CD4-positive, alpha-beta T cell treated with Interleukin-17A for 4 hours (primary cell): ENCODE measurements around the gene IPO5.
"Not testable (repeated sequence)": the region's sequence is repeated elsewhere in the genome, so short reads cannot be mapped to it uniquely, and the experiment has no call there.

Experiments used
- DNase-seq: peaks from one replicate; pipeline ENCODE4 v3.0.0-alpha.2; 2020; ENCODE audit warnings: mixed read lengths

Gene IPO5

DNA sequence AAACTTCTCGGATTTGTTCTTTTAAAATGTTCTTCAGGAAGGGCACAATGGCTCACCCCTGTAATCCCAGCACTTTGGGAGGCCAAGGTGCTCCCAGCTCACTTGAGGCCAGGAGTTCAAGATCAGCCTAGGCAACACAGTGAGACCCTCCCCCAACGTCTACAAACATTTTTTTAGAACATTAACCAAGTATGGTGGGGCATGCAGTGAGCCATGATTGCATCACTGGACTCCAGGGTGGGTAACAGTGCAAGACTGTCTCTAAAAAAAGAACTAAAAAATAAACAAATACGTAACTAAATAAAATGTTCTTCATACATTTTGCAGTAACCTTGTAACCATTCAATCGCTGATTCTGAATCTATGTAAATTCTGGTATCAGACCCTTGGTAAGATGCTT lies 2.1 kb upstream of the IPO5 start:
- no peak for DNase-seq

DNA sequence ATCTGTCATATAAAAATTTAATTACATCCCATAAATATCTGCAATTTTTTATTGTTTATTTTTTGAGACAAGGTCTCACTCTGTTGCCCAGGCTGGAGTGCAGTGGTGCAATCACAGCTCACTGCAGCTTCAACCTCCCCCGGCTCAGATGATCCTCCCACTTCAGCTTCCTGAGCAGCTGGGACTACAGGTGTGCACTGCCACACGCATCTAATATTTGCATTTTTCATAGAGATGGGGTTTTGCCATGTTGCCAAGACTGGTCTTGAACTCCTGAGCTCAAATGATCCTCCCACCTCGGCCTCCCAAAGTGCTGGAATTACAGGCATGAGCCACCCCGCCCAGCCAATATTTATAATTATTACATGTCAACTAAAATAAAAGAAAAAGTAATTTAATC lies 644 bp upstream of the IPO5 start:
- not testable (repeated sequence) for DNase-seq

DNA sequence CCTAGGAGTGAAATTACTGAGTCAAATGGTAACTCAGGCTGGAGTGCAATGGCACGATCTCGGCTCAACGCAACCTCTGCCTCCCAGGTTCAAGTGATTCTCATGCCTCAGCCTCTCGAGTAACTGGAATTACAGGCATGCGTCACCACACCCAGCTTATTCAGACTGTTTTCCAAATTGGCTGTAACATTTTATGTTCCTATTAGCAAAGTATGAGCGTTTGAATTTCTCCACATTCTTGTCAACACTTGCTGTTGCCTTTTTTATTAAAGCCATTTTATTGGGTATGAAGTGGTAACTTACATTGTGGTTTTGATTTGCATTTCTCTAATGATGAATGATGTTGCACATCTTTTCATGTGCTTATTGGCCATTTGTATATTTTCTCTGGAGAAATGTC lies 7.9 kb downstream of the IPO5 start:
- no peak for DNase-seq

DNA sequence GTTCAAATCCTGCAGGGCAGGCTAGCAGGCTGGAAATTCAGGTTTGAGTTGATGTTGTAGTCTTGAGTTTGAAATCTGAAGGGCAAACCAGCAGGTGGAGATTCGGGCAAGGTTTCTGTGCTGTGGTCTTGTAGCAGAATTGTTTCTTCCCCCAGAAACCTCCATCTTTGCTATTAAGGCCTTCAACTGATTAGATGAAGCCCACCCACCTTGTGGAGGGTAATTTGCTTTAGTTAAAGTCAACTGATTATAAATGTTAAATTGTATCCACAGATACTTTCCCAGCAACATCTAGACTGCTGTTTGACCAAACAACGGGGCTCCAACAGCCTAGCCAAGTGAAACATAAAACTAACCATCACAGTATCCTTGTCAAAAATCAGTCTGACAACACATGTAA lies 9.4 kb downstream of the IPO5 start:
- no peak for DNase-seq

DNA sequence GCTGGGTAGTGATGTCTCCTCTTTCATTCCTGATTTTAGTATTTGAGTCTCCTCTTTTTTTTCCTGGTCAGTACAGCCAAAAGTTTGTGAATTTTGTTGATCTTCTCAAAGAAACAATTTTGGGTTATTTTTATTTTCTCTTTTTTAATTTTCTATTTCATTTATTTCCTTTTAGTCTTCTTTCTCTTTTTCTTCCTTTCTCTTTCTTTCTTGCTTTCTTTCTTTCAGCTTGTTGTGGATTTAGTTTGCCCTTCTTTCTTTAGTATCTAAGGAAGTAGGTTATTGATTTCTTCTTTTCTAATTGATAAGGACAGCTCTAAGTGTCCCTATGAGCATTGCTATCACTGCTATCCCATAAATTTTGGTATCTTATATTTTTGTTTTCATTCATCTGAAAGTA lies 13.8 kb downstream of the IPO5 start:
- no peak for DNase-seq

DNA sequence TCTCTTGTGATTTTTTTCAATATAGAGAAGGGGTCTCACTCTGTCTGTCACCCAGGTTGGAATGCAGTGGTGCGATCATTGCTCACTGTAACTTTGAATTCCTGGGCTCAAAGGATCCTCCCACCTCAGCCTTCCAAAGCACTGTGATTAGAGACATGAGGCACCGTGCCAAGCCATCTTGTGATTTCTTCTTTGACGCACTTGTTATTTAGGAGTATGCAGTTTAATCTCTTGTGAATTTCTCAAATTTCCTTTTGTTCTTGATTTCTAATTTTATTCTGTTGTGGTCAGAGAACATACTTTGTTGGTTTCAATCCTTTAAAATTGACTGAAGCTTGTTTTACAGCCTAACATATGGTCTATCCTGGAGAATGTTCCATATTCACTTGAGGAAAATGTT lies 14.5 kb downstream of the IPO5 start:
- no peak for DNase-seq

DNA sequence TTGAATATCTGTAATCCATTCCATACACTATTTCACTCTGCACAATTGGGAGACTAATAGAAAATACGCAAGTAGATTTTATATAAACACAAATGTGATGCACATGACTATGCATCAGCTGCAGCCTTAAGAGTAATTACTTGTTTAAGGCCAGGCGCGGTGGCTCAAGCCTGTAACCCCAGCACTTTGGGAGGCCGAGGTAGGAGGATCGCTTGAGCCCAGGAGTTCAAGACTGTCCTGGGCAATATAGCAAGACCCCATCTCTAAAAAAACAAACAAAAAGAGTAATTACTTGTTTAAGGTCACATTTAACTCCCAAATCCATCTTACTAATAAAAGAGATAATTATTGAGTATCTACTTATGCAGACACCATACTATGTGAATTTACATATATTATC lies 18.0 kb downstream of the IPO5 start:
- no peak for DNase-seq

DNA sequence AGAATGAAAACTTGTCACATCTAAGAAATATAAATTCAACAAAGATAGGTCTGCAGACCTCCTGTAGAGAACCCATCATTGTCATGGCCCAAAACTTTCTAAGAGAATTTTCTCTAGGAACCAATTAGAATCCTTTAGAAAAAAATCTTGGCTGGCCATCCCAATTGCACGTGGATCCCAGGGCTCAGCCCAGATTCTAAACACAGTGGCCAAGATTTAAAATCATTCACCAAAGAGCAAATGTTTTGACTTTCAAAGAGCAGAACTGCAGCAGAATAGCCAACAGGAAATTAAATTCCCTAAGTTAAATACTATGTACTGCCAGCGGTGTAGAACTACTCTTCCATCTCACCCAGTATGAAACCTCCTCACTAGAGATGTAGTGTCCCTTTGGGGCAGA lies 21.3 kb downstream of the IPO5 start:
- DNase-seq = no peak

DNA sequence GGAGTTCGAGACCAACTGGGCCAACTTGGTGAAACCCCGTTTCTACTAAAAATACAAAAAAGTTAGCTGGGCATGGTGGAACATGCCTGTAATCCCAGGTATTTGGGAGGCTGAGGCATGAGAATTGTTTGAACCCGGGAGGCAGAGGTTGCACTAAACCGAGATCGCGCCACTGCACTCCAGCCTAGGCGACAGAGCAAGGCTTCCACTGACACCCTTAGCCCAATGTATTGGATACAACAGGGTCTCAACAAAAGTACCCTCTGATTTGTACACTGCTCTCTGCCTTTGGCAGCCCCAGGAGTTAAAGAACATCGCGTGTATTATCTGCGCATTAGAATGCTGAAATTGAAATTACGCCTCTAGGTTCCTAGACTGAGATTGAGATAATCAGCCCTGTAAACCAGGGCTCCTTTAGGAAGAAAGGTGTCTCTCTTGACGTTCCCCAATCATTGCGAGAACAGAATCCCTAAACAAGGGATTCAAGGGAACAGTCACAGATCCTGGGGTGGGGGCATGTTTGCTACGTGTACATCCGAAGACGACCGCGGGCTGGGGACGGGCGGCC lies 21.9 kb downstream of the IPO5 start:
- DNase-seq = no peak

DNA sequence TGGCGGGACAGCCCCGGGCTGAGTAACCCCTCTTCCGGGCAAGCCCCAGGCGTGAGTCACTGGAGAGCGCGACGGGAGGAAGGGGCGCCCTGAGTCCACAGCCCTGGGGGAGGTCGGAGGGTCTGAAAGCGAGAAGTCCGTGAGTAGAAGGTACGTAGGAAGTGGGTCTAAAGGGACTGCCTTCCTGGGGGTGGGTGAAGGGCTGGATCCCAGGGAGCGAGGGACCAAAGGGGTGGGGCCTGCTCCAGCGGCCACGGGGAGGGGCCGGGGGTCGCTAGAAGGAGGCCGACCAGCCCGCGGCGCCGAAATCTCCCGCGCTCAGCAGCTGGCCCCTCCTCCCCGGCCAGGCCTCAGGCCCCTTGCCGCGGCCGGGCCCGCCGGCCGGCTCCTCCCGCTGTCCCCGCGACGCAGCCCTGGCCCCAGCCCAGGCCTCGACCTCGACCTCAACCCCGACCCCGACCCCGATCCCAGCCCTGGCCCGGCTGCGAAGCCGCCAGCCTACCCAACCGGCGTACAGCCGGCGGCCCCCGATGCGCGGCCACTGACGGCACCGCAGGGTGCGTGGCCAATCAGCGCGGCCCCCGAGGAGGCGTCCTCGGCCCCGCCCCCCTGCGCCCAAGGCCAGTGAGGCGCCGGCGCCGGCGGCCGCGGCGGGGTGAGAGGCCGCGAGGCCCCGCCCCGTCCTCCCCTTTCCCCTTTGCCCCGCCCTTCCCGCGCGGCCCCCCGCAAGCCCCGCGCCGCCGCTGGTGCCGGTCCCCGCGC lies 22.6 kb downstream of the IPO5 start:
- DNase-seq = peak; percentile 94

DNA sequence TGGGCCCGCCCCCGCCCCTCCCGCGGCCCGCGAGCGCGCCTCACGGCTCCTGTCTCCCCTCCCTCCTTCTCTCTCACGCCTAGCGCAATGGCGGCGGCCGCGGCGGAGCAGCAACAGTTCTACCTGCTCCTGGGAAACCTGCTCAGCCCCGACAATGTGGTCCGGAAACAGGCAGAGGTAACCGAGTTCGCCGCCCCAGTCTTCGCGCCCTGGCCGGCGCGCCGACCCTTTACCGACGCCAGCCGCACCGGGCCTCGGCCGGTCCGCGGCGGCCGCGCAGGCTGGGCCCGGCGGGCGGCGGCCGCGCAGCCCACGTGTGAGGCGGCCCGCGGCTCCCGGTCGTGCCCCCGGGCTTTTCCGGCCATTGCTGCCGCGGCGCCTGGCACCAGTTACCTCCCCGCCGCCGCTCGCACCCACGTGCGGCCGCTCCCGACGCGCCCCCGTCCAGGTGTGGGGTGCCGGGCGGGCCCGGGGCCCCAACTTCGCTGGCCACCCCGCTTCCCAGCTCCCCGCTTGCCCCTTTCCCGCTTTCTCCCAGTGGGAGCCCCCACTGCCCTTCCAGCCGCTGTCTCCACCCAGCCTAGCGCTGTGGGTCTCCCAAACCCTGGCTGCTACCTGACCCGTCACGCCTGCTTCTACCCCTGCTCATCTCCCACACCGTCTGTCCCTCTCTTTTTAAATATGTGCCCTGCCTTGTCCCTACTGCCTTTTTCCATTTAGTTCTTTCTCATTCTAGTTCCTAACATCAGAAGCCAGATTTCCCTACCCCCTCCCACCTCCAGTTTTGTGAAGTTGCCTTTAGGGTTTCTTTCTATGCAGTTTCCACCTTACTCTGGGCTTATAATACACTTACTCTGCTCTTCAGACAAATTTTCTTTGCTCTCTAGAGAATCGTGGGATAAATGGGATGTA lies 23.4 kb downstream of the IPO5 start:
- no peak for DNase-seq

DNA sequence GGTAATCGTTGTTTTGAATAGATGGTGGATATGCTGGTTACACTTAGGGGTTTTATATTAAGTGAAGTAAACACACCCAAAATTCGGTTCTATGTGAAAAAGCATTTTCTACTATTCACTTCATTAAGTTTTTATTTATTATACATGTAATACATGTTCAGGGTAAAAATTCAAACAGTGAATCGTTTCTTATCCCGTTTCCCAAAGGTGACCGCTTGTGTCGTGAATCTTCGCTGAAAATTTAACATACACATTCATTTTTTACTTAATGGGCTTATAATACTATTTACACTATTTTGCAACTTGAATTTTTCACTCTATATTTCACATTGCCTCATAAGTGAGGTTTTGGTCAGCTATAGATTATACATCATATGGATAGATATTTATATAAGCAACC lies 24.5 kb downstream of the IPO5 start:
- DNase-seq = no peak

DNA sequence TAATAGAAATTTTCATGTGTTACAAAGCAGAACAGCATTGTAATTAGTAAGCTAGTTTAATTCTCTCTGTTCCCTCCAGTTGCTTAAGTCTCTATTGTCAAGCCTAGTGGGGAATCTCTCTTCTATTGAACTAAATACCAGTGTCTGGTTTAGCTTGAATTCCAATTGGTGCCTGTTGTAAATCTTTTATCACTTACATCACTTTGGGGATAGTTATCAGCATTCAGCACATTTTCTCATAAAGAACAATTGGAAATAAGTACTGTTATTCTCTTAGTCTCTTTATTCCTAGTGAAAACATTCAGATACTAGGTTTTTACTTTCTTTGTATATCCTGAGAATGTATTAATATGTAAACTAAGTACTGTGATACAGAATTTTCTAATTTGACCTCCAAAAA lies 25.2 kb downstream of the IPO5 start:
- no peak for DNase-seq

DNA sequence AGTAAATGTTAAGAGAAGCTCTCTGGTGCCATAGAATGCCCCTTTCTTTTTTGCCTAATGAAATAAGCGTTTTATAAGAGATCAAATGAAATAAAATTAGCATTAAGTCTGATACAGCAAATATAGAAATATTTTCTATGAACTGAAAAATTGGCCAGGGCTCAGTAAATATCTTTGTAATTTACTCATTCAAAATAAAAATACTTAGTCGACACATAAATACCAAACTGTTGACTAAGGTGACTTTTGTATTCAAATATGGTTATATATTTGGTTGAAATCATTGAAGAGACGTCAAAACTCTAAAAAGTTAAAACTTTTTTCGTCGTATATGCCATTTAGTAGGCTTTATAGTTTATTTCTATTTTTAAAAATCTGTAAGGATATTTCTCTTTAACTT lies 25.6 kb downstream of the IPO5 start:
- DNase-seq = no peak

DNA sequence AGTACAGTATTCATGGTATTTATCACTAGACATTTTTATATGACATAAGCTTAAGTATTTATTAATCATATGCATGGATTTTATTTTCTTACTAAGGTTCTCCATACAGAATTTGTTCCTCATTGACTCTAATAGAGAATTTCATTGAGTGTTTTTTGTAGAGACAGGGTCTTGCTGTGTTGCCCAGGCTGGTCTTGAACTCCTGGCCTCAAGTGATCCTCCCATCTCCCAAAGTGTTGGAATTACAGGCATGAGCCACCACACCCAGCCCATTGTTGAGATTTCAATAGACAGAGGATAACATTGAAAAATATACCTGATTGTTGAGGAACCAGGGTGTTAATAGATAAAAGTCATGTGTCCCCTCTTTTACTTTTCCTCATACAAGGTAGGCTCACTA lies 26.1 kb downstream of the IPO5 start:
- DNase-seq = no peak

DNA sequence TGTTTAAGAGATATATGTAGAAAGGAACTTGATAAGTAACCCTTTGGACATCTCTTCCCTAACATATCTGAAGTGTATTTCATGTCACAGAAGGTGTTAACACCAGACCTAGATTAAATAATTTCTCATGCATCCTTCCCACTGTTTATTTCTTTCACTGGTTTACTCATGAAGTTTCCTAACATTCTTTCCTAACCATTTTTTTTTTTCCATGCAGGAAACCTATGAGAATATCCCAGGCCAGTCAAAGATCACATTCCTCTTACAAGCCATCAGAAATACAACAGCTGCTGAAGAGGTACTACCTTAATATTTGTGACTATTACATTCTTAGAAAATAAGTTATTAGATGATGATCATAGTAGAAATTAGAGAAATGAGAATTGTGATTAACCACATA lies 28.8 kb downstream of the IPO5 start:
- DNase-seq = no peak

DNA sequence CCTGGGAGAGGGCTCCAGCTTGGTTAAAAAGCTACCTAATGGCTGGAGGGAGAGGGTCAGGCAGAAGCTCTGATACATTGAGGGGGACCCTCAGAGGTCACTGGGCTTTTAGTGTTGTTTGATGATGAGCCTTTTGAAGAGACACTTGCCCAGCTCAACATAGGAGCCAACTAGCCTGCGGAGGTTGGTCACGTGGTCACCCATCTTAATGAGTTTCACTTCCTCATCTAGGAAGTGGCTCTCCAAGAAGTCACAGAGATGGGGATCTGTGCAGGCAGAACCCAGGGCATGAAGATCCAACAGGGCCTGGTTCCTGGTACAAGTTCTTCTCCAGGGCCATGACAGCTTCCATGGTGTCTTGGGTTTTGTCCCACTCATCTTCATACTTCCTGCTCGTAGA lies 33.4 kb downstream of the IPO5 start:
- DNase-seq = no peak

DNA sequence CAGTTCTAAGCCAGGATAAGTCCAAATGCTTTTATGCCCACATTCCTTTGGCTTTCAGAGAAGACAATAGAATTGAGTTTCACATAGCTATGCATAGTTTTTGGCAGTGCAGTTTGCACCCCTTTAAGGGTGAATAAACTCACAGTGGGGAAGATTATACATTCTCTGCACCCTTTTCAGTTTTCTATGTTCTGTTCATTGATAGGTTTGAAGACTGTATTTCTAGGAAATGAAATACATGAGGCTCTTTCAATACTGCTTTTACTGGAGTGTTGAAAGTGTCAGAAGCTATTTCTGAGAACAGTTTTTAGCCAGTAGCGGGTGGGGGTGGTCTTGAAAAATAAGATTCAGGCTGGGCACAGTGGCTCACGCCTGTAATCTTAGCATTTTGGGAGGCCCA lies 46.2 kb downstream of the IPO5 start:
- no peak for DNase-seq

DNA sequence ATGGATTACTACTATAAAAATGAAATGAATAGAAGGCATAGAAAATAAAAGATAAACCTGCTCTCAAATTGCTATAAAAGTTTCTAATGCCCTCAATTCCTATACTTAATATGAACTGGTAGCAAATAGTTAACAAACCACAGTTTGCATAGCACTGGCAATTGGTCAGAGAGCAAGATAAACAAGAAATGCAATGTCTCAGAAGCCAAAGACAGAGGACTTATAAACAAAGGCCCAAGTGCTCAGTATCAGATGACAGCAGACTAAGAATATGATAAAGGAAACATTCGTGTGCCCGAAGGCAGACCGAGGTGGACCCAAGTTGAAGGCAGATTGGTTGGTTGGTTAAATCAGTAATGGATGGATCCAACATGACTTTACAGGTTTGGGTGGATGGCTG lies 50.6 kb downstream of the IPO5 start:
- DNase-seq = no peak

DNA sequence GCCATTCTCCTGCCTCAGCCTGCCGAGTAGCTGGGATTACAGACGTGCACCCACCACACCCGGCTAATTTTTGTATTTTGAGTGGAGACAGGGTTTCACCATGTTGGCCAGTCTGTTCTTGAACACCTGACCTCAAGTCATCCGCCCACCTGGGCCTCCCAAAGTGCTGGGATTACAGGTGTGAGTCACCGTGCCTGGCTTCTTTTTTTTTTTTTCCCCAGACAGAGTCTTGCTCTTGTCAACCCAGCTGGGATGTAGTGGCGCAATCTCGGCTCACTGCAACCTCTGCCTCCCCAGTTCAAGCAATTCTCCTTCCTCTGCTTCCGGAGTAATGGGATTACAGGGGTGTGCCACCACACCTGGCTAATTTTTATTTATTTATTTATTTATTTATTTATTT lies 51.5 kb downstream of the IPO5 start:
- DNase-seq = not testable (repeated sequence)

DNA sequence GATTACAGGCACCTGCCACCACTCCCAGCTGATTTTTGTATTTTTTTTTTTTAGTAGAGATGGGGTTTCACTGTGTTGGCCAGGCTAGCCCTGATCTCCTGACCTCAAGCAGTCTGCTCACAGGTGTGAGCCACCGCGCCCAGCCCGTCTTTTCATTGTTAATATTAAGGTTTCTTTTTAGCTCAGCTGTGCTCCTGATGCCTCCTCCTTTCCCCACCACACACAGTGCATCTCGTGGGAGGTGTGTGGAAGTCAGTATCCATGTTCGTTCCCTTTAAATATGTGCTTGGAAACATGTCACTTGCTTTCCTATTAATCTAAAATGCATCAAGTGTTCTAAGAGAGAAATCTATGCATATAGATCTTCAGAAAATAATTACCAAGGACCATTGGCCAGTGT lies 53.5 kb downstream of the IPO5 start:
- no peak for DNase-seq

DNA sequence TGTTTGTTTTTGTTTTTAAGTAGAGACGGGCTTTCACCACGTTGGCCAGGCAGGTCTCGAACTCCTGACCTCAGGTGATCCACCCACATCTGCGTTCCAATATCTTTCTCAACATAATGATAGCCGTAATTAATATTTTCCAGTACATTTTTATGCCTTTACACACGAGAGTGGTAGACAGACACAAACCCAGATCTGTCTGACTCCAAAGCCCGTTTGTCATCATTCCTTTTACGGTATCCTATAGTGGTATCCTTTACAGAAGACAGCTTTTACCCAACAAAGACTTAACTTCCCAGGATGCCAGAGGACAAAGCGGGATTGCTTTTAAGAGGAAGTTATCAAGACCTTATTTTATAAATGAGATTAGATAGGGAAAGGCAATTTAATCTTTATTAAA lies 59.8 kb downstream of the IPO5 start:
- DNase-seq = no peak

DNA sequence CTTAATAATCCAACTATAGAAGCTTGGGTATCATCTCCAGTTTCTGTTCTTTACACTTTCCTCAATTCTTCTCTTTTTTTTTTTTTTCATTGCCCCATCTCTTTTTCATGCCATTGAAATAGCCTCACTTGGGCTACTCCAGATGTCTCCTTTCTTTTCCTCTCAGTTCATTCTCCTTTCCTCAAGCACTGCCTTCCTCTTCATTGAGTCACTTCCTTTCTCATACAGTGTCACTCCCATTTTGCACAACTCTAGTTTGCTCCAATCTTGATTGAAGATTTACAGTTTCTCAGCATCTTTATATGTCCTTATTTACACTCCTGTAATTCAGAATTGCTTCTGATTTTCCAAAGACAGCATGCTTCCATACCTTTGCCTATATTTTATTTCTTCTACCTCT lies 61.3 kb downstream of the IPO5 start:
- DNase-seq = no peak

DNA sequence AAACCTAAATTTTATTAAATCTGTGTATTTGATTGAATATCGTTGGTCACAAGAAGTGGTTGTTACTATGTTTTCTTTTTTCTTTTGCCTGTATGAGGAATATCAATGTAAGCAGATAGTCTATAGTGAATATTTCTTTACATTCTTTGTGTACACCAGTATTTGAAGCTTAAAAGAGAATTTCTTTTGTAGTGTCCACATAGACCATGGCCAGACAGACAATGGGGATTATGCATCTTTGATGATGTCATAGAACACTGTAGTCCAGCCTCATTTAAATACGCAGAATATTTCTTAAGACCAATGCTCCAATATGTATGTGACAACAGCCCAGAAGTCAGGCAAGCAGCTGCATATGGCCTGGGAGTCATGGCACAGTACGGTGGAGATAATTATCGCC lies 64.8 kb downstream of the IPO5 start:
- DNase-seq = no peak
